Liver (tissue), 9 donors: ENCODE results near the gene SEMA6B. TPM values are rescaled to one million over a fixed set of nuclear protein-coding genes. Genes with fewer than 3 reads are reported as not detected.

Experiments used
- DNase-seq: peaks from one replicate; pipeline ENCODE4 v3.0.0-alpha.2; 2017; ENCODE audit warnings: low spot score
- H3K27ac ChIP-seq, 2 donors: one replicate each; pipeline ENCODE4 v1.7.0; 2013; ENCODE audit warnings: inconsistent platforms in 2 of 2, low read length in 2 of 2, control low read depth in 1 of 2, low read depth in 1 of 2, mild to moderate bottlenecking in 1 of 2
- H3K27me3 ChIP-seq, 4 donors: one replicate each; pipeline versions ENCODE4 v1.6.1 to v1.7.0; 2013; ENCODE audit warnings: low read length in 3 of 4, inconsistent platforms in 1 of 4, mild to moderate bottlenecking in 1 of 4, moderate library complexity in 1 of 4; ENCODE audit not compliant: control insufficient read depth in 4 of 4, insufficient read depth in 4 of 4
- H3K36me3 ChIP-seq, 4 donors: one replicate each; pipeline versions ENCODE4 v1.6.1 to v1.7.0; 2013; ENCODE audit warnings: low read length in 3 of 4, mild to moderate bottlenecking in 3 of 4, low read depth in 1 of 4, moderate library complexity in 1 of 4; ENCODE audit not compliant: control insufficient read depth in 4 of 4, insufficient read depth in 3 of 4
- H3K4me1 ChIP-seq, 4 donors: one replicate each; pipeline versions ENCODE4 v1.6.1 to v1.7.0; 2013; ENCODE audit warnings: low read length in 3 of 4, mild to moderate bottlenecking in 3 of 4, moderate library complexity in 1 of 4; ENCODE audit not compliant: control insufficient read depth in 4 of 4, insufficient read depth in 4 of 4
- H3K4me3 ChIP-seq, 3 donors: one replicate each; pipeline versions ENCODE4 v1.6.1 to v1.7.0; 2013; ENCODE audit warnings: low read length in 3 of 3, control low read depth in 1 of 3, low read depth in 1 of 3, mild to moderate bottlenecking in 1 of 3
- H3K9ac ChIP-seq, 2 donors: one replicate each; pipeline ENCODE4 v1.7.0; 2013; ENCODE audit warnings: low read length in 2 of 2, mild to moderate bottlenecking in 2 of 2, moderate library complexity in 2 of 2, control low read depth in 1 of 2, low read depth in 1 of 2
- H3K9me3 ChIP-seq, 4 donors: one replicate each; pipeline versions ENCODE4 v1.6.1 to v1.7.0; 2013; ENCODE audit warnings: low read length in 3 of 4; ENCODE audit not compliant: control insufficient read depth in 4 of 4
- ATF3 ChIP-seq: IDR thresholded peaks from 2 replicates; pipeline ENCODE4 v1.6.1; 2016; ENCODE audit warnings: antibody characterized with exemption
- CTCF ChIP-seq: fragments of 150-350 bp; IDR thresholded peaks from 2 replicates; pipeline ENCODE4 v1.5.1; 2017; ENCODE audit warnings: improper control_type of control experiment, low read depth, low read length; ENCODE audit not compliant: missing input control
- EGR1 ChIP-seq, 2 donors: IDR thresholded peaks; 2 replicates each; pipeline ENCODE4 v1.6.1; 2016 to 2018; ENCODE audit warnings: antibody characterized with exemption in 2 of 2, low read depth in 2 of 2
- FOXA1 ChIP-seq: IDR thresholded peaks from 2 replicates; pipeline ENCODE4 v1.6.1; 2016; ENCODE audit warnings: antibody characterized with exemption
- FOXA2 ChIP-seq: IDR thresholded peaks from 2 replicates; pipeline ENCODE4 v1.6.1; 2016; ENCODE audit warnings: antibody characterized with exemption
- GABPA ChIP-seq, 2 donors: IDR thresholded peaks in 1 of 2; conservative IDR thresholded peaks in 1 of 2; 2 replicates each; pipeline ENCODE4 v1.6.1; 2016; ENCODE audit warnings: antibody characterized with exemption in 2 of 2, mild to moderate bottlenecking in 1 of 2, moderate library complexity in 1 of 2
- HNF4A ChIP-seq, 2 donors: conservative IDR thresholded peaks; 2 replicates each; pipeline ENCODE4 v1.6.1; 2016; ENCODE audit warnings: antibody characterized with exemption in 2 of 2, mild to moderate bottlenecking in 2 of 2
- HNF4G ChIP-seq: IDR thresholded peaks from 2 replicates; pipeline ENCODE4 v1.6.1; 2016; ENCODE audit warnings: antibody characterized with exemption
- JUND ChIP-seq, 2 donors: IDR thresholded peaks; 2 replicates each; pipeline ENCODE4 v1.6.1; 2016; ENCODE audit warnings: antibody characterized with exemption in 2 of 2
- MAX ChIP-seq: IDR thresholded peaks from 2 replicates; pipeline ENCODE4 v1.6.1; 2016; ENCODE audit warnings: antibody characterized with exemption
- NR2F2 ChIP-seq: IDR thresholded peaks from 2 replicates; pipeline ENCODE4 v1.6.1; 2016; ENCODE audit warnings: antibody characterized with exemption
- RAD21 ChIP-seq, 2 donors: IDR thresholded peaks; 2 replicates each; pipeline ENCODE4 v1.6.1; 2016; ENCODE audit warnings: antibody characterized with exemption in 2 of 2, mild to moderate bottlenecking in 2 of 2
- REST ChIP-seq: IDR thresholded peaks from 2 replicates; pipeline ENCODE4 v1.6.1; 2016; ENCODE audit warnings: antibody characterized with exemption, mild to moderate bottlenecking
- RXRA ChIP-seq, 2 donors: IDR thresholded peaks; 2 replicates each; pipeline ENCODE4 v1.6.1; 2017 to 2018; ENCODE audit warnings: antibody characterized with exemption in 2 of 2, mild to moderate bottlenecking in 1 of 2
- SP1 ChIP-seq: IDR thresholded peaks from 2 replicates; pipeline ENCODE4 v1.6.1; 2018; ENCODE audit warnings: antibody characterized with exemption, mild to moderate bottlenecking
- YY1 ChIP-seq: IDR thresholded peaks from 2 replicates; pipeline ENCODE4 v1.6.1; 2016; ENCODE audit warnings: antibody characterized with exemption, mild to moderate bottlenecking
- ZBTB33 ChIP-seq: IDR thresholded peaks from 2 replicates; pipeline ENCODE4 v1.6.1; 2016; ENCODE audit warnings: antibody characterized with exemption
- WGBS: extraction: QIAGEN DNeasy Blood & Tissue Kit; methylation state at CpG from one replicate; pipeline ENCODE4 v1.1.7; 2013; 5-methylcytosine and 5-hydroxymethylcytosine counted together
- polyA plus RNA-seq, 2 donors: library from polyadenylated mRNA; stranded (reverse) in 1 of 2; unstranded in 1 of 2; fragments of 200-250 nt in 1 of 2; fragments of >200 nt in 1 of 2; fragmentation: Nextera tagmentation in 1 of 2; extraction: Ambion mirVana in 1 of 2; gene quantifications; one replicate each; pipeline versions ENCODE4 v1.2.1 to v1.2.3, GENCODE V29; 2013 to 2015
- total RNA-seq, 2 donors: library from RNA; depleted of rRNA; stranded (reverse); fragments of >200 nt; gene quantifications; one replicate each; pipeline ENCODE4 v1.2.3, GENCODE V29; 2014
- donor health status: healthy.
- donor health status: healthy.
- donor health status: healthy.
- donor health status: healthy.
- donor health status: healthy.

Gene SEMA6B
- total and polyA plus RNA-seq, 4 donors, result 0.58 to 3.2 (median 2.9) TPM

- Histone ChIP-seq H3K27ac (no peak overlapping the region), H3K4me1 (peaks cover under 1 to 8% (median 6%) of the 10 kb centered on the region in 4 donors), H3K4me3 (no peak overlapping the region), H3K9ac (no peak overlapping the region), H3K27me3 (no peaks in the 10 kb centered on the region), H3K36me3 (no peaks in the 10 kb centered on the region), H3K9me3 (no peaks in the 10 kb centered on the region)
- whole genome bisulfite sequencing, result 87% methylated on average over 18 of the region's 18 CpGs
- DNase-seq, result no peak
- TF ChIP-seq RAD21 (IDR thresholded peaks at IDR 0.05) (no peak), FOXA1 (no peak), HNF4A (conservative IDR thresholded peaks at IDR 0.05) (no peak), GABPA (IDR thresholded peaks at IDR 0.05 in 1 of 2, conservative IDR thresholded peaks at IDR 0.05 in 1 of 2) (no peak), JUND (IDR thresholded peaks at IDR 0.05) (no peak)
These were observed 7.0 kb downstream of the SEMA6B start for GRCh38 chr19:4552525-4552819.

- no peaks in the 10 kb centered on the region for H3K9me3 ChIP-seq
- H3K27me3 ChIP-seq, result no peaks in the 10 kb centered on the region
- no peak overlapping the region for H3K9ac ChIP-seq
- DNase-seq, result no peak
- H3K27ac ChIP-seq, result no peak overlapping the region
- H3K4me1 ChIP-seq, result peaks cover 8 to 21% (median 13%) of the 10 kb centered on the region in 4 donors
- 90% methylated on average over 26 of the region's 26 CpGs for WGBS
- no peak overlapping the region for H3K4me3 ChIP-seq
- H3K36me3 ChIP-seq, result no peaks in the 10 kb centered on the region
- TF ChIP-seq EGR1 (IDR thresholded peaks at IDR 0.05; ENCODE audit: low read depth in 2 of 2) (no peak), FOXA1 (no peak)
These were observed 8.9 kb downstream of the SEMA6B start for GRCh38 chr19:4550479-4551050.

- Histone ChIP-seq H3K9ac (no peak overlapping the region), H3K4me1 (peaks cover 8 to 21% (median 13%) of the 10 kb centered on the region in 4 donors), H3K27ac (no peak overlapping the region), H3K27me3 (no peaks in the 10 kb centered on the region), H3K4me3 (no peak overlapping the region), H3K36me3 (no peaks in the 10 kb centered on the region), H3K9me3 (no peaks in the 10 kb centered on the region)
- WGBS, result 92% methylated on average over 18 of the region's 18 CpGs
- TF ChIP-seq RAD21 (IDR thresholded peaks at IDR 0.05) (no peak), JUND (IDR thresholded peaks at IDR 0.05) (no peak), ZBTB33 (no peak), RXRA (IDR thresholded peaks at IDR 0.05) (no peak), EGR1 (IDR thresholded peaks at IDR 0.05; ENCODE audit: low read depth in 2 of 2) (no peak), GABPA (IDR thresholded peaks at IDR 0.05 in 1 of 2, conservative IDR thresholded peaks at IDR 0.05 in 1 of 2) (no peak), NR2F2 (no peak), FOXA2 (no peak), HNF4G (no peak), SP1 (no peak), CTCF (no peak), FOXA1 (no peak), REST (no peak), MAX (no peak), ATF3 (no peak), HNF4A (conservative IDR thresholded peaks at IDR 0.05) (no peak), YY1 (no peak)
- DNase-seq, result no peak
These were observed 9.5 kb downstream of the SEMA6B start for GRCh38 chr19:4550018-4550417.
